ENCODE data around the gene MPDZ. TPM values are rescaled to one million over a fixed set of nuclear protein-coding genes. Genes with fewer than 3 reads are reported as not detected.

The MPDZ gene
- total and polyA plus RNA-seq, 2 of the 13 experiments (the other 11 are each of a cell fraction or from before 2014, with no cell fraction given): 12.4 to 14.7 TPM

- TF ChIP-seq ZNF407 (CRISPR knock-in tag; IDR thresholded peaks at IDR 0.05; ENCODE audit: not compliant biosample characterization): no peak
- no peak for TF ChIP-seq CEBPZ (IDR thresholded peaks at IDR 0.05; ENCODE audit: low read length)
- TF ChIP-seq CCAR2 (optimal IDR thresholded peaks at IDR 0.05; ENCODE audit: low read depth, low read length): no peak
- no peak for TF ChIP-seq HNF1B (CRISPR knock-in tag; IDR thresholded peaks at IDR 0.05)
- no peak for TF ChIP-seq ATAD3A (CRISPR knock-in tag; IDR thresholded peaks at IDR 0.05)
- TF ChIP-seq BRF2 (CRISPR knock-in tag; IDR thresholded peaks at IDR 0.05): no peak
- TF ChIP-seq TOPORS (CRISPR knock-in tag; IDR thresholded peaks at IDR 0.05): no peak
- no peak for TF ChIP-seq ZNF512B (CRISPR knock-in tag; IDR thresholded peaks at IDR 0.05; ENCODE audit: borderline replicate concordance)
- 0 out of 2 replicates have a peak, but pooled peaks have one; percentile 47 for TF ChIP-seq ONECUT2 (CRISPR knock-in tag; IDR thresholded peaks at IDR 0.05)
- no peak for TF ChIP-seq ZBTB38 (CRISPR knock-in tag; IDR thresholded peaks at IDR 0.05)
- TF ChIP-seq ZNF138 (CRISPR knock-in tag; IDR thresholded peaks at IDR 0.05; ENCODE audit: low read depth): no peak
Measured at GRCh38 chr9:13175732-13176131, 103.8 kb downstream of the MPDZ start (continued).
